DOHH2 (cell line): ENCODE measurements around the gene PHF2.

Experiments used
- H3F3A ChIP-seq: fragments of 200-600 bp; sonication (generic), shearing (Covaris generic); 2 replicates; pipeline ENCODE4 v1.6.0; 2016; ENCODE audit warnings: antibody characterized with exemption, mild to moderate bottlenecking; ENCODE audit not compliant: control insufficient read depth, insufficient read depth
- H3K27ac ChIP-seq: fragments of 200-600 bp; sonication (generic); 2 replicates; pipeline ENCODE4 v1.5.1; 2014; ENCODE audit warnings: low read depth, mild to moderate bottlenecking, low read length, moderate library complexity
- H3K27me3 ChIP-seq: fragments of 200-600 bp; sonication (generic); 2 replicates; pipeline ENCODE4 v1.6.1; 2014; ENCODE audit warnings: mild to moderate bottlenecking, low read length, mixed read lengths; ENCODE audit not compliant: control insufficient read depth
- H3K36me3 ChIP-seq: fragments of 200-600 bp; sonication (generic); 2 replicates; pipeline ENCODE4 v1.6.1; 2014; ENCODE audit warnings: mild to moderate bottlenecking, low read length, moderate library complexity, mixed read lengths; ENCODE audit not compliant: control insufficient read depth
- H3K4me1 ChIP-seq: fragments of 200-600 bp; sonication (generic); 2 replicates; pipeline ENCODE4 v1.6.1; 2014; ENCODE audit warnings: mild to moderate bottlenecking, low read length, mixed read lengths; ENCODE audit not compliant: control insufficient read depth
- H3K4me2 ChIP-seq: fragments of 200-600 bp; sonication (generic); 2 replicates; pipeline ENCODE4 v1.6.0; 2014; ENCODE audit warnings: mild to moderate bottlenecking, low read length, moderate library complexity
- H3K4me3 ChIP-seq: fragments of 200-600 bp; sonication (generic); 2 replicates; pipeline ENCODE4 v1.5.1; 2014; ENCODE audit warnings: mild to moderate bottlenecking, low read length, mixed read lengths
- H3K79me2 ChIP-seq: fragments of 200-600 bp; sonication (generic); 2 replicates; pipeline ENCODE4 v1.6.1; 2014; ENCODE audit warnings: mild to moderate bottlenecking, low read length, mixed read lengths; ENCODE audit not compliant: control insufficient read depth
- H3K9me2 ChIP-seq: fragments of 200-600 bp; sonication (generic); replicated peaks from 2 replicates; pipeline ENCODE4 v1.6.1; 2014; ENCODE audit warnings: mild to moderate bottlenecking, low read length, mixed read lengths; ENCODE audit not compliant: control insufficient read depth
- H3K9me3 ChIP-seq: fragments of 200-600 bp; sonication (generic); 2 replicates; pipeline ENCODE4 v1.6.1; 2014; ENCODE audit warnings: antibody characterized with exemption, low read length, mixed read lengths; ENCODE audit not compliant: control insufficient read depth, insufficient read depth
- H4K20me1 ChIP-seq: fragments of 200-600 bp; sonication (generic); 2 replicates; pipeline ENCODE4 v1.6.0; 2014; ENCODE audit warnings: low read depth, mild to moderate bottlenecking, antibody characterized with exemption, low read length, moderate library complexity; ENCODE audit not compliant: control insufficient read depth, insufficient read depth
- CTCF ChIP-seq: fragments of 200-600 bp; sonication (generic); IDR thresholded peaks from one replicate; pipeline ENCODE4 v1.5.1; 2014; ENCODE audit warnings: antibody characterized with exemption, mild to moderate bottlenecking, low read depth, low read length; ENCODE audit not compliant: poor library complexity, severe bottlenecking
- EZH2phosphoT487 ChIP-seq: fragments of 200-600 bp; sonication (generic); IDR thresholded peaks from 2 replicates; pipeline ENCODE4 v1.6.1; 2017; ENCODE audit warnings: borderline replicate concordance, mild to moderate bottlenecking, antibody characterized with exemption, low read length, moderate library complexity, mixed read lengths

PHF2 gene

GRCh38 chr9:93693129-93693528, 116.7 kb downstream of the PHF2 start:
- Histone ChIP-seq H3K79me2 (no peaks in the 10 kb centered on the region), H3K4me1 (no peaks in the 10 kb centered on the region), H3K27ac (no peak overlapping the region), H3K9me3 (peaks cover 11% of the 10 kb centered on the region), H3F3A (no peaks in the 10 kb centered on the region), H3K9me2 (no peaks in the 10 kb centered on the region), H3K4me3 (no peak overlapping the region), H3K27me3 (no peaks in the 10 kb centered on the region), H3K4me2 (no peak overlapping the region), H4K20me1 (no peaks in the 10 kb centered on the region), H3K36me3 (no peaks in the 10 kb centered on the region)
- TF ChIP-seq EZH2phosphoT487 (no peak), CTCF (no peak)

DNA sequence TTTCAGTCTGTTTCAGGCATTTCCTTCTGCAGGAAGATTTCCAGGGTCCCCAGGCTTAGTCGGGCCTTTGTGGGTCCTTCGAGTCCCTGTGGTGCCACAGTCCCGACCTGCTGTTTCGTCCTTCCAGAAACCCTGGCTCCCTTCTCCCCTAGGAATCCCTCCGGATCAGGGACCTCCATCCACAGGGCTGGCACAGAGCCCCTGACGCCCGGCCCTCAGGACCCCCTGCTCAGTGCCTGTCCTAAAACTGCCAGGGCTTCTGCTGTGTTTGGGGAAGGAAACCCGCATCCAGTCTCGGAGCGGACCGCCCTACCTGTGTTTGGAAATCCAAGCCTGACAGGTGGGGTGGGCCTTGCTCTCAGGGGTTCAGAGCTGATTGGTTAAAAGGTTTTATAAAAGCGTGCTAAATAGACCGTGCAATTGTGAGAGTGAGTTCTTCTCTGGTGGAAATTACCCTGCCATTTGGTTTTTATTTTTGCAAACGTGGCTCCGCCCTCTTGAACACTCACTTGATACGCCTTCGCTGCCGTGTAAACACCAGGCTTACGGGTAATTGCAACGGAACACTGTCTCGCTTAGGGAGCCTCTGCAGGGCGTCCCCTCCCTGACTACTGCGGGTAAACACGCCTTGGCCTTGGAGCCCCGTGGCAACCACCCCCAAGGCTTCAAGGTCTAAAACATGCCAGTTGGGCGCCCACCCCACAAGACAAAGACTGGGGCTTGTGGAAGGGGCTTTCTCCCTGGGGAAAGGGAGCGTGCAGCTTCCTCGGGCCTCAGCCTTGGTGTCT, 121.2 kb downstream of the PHF2 start:
- Histone ChIP-seq H3K9me3 (0 out of 2 replicates have a peak, but pooled peaks cover 1% of the 10 kb centered on the region), H3K27me3 (no peaks in the 10 kb centered on the region), H3F3A (no peaks in the 10 kb centered on the region), H3K27ac (no peak overlapping the region), H3K36me3 (no peaks in the 10 kb centered on the region), H3K4me3 (no peak overlapping the region), H4K20me1 (no peaks in the 10 kb centered on the region), H3K4me2 (no peak overlapping the region), H3K9me2 (no peaks in the 10 kb centered on the region), H3K79me2 (no peaks in the 10 kb centered on the region), H3K4me1 (no peaks in the 10 kb centered on the region)
- TF ChIP-seq EZH2phosphoT487, result no peak
- TF ChIP-seq CTCF, result no peak

DNA sequence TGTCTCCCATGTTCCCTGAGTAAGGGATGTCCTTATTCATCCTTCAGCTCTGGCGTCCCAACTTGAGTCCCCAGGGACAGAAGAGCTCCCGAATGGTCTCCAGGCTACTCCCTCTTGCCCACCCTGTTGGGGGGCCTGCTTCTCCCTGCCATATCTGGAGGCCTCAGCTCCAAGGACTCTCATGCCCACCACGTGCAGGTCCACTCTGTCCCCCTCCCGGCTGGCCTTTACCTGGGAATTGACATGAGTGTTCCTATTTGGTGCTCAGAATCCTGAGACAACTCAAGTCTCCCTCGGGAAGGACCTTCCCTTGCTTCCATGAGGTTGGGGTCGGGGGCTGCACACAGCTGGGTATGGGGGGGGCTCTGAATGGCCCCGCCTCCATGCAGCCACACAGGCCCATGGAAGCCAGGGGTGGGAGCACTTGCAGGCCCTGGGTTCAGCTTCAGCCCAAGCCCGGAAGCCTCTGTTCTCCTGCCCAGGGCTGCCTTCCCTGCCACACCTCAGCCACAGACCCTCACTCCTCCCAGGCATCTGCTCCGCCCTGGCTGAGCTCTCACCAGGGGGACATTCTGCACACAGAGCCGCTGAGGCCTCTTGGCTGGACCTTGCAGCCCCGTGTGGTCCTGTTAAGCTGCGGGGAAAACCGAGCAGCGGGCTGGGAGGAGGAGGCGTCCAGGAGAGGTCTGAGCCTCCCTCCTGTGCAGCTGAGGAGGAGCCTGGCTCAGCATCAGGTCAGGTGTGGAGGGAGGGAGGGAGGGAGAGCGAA, 121.9 kb downstream of the PHF2 start:
- no peak overlapping the region for H3K27ac ChIP-seq
- no peak overlapping the region for H3K4me3 ChIP-seq
- no peaks in the 10 kb centered on the region for H3K79me2 ChIP-seq
- no peaks in the 10 kb centered on the region for H3K36me3 ChIP-seq
- H3K4me2 ChIP-seq, result no peak overlapping the region
- H3K9me3 ChIP-seq, result no peaks in the 10 kb centered on the region
- TF ChIP-seq EZH2phosphoT487, result no peak
- TF ChIP-seq CTCF, result no peak
- no peaks in the 10 kb centered on the region for H3K9me2 ChIP-seq
- H4K20me1 ChIP-seq, result no peaks in the 10 kb centered on the region
- no peaks in the 10 kb centered on the region for H3F3A ChIP-seq
- no peaks in the 10 kb centered on the region for H3K27me3 ChIP-seq
- H3K4me1 ChIP-seq, result no peaks in the 10 kb centered on the region
